Left forelimb (tissue), 1 donor: Measurements from ENCODE around the gene ZC3H12C.
"Not testable (repeated sequence)": the region's sequence is repeated elsewhere in the genome, so short reads cannot be mapped to it uniquely, and the experiment has no call there.

Source experiments
- DNase-seq: peaks from one replicate; pipeline ENCODE4 v3.0.0-alpha.2; 2018; ENCODE audit warnings: low spot score

Gene ZC3H12C

DNA sequence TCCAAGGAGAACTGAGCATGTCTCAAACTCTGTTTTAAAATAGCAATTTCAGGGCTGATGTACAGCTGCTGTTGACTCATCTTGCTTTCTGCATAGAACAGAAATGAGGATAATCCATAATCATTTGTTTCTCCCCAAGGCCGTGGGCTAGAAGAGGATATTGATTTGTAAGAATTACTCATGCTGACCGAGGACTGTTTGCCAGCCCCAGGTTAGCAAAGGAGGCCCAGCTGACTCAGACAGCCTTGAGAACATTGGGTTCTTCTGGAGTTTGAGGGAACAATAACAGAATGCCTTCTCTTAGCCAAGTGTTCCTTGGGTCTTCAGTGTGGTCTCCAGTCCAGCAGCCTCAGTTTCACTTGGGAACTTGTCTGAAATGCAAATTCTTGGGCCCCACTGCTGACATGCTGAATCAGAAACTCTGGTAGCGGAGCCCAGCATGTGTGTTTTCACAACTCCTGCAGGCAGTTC, 92.0 kb downstream of the ZC3H12C start:
- no peak for DNase-seq

DNA sequence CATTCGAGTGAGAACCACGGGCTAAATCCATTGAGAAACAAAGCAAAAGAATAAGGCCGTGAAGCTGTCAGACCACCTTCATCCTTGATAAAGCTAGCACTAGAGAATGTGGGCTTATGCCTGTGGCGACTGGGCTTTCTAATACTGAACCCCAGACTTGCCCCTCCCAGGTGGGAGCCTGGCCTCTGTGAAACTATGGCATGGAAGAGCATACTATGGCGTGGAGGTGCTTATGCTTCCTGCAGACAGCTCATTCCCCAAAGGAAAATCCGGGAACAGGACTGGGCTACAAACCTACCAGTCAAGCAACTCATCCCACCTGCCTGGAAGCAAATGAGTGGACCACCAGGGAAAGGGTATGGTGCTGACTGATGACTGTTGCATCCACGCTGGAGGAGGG, 92.4 kb downstream of the ZC3H12C start:
- DNase-seq: no peak

DNA sequence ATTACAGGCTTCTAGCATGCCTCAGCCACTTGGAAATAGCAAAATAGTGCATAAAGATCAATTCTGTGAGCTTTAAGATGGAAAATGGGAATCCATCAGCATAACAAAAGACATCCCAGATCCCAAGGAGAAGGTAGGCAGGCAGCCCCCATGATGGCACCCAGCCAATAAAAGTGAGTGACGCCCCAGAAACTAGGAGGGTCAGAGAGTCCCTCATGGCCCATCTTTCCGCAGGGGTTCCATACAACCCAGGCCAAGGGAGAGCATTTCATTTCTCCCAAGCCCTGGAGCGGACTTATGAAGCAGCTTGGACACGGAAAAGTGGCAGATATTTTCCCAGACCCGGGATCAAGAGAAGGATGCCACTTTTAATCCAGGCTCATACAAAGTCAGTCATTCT, 93.3 kb downstream of the ZC3H12C start:
- DNase-seq: no peak

DNA sequence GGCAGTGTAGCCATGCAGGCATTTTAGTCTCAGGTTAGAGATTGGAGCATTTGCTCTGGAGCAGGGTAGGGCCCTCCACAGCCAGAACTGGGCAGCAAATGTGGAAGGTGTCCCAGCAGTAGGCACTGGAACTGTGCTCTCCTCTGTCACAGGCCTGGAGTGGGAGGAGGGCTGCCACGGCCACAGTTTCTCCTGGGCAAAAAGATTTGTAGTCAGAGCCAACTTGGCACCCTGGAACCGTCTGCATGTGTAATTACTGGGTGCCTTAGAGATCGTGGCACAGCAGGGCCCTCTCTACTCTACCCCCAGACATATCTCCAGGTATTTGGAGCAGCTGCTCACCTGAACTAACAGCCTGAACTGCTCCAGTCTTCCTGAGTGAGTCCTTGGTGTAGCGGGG, 93.7 kb downstream of the ZC3H12C start:
- no peak for DNase-seq

DNA sequence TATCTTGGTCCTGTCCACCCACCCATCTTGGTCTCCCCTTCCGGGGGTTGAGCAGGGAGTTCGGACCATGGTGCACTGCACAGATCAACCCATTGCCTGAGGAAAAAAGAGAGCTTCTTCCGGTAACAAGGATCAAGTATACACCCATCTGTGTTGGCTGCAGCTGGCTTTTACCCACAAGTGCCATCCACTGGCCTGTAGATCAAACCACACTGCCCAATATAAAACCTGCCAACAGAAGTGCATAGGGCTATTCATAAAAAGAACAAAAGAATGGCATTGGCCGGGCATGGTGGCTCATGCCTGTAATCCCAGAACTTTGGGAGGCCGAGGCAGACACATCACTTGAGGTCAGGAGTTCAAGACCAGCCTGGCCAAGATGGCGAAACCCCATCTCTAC, 94.5 kb downstream of the ZC3H12C start:
- no peak for DNase-seq

DNA sequence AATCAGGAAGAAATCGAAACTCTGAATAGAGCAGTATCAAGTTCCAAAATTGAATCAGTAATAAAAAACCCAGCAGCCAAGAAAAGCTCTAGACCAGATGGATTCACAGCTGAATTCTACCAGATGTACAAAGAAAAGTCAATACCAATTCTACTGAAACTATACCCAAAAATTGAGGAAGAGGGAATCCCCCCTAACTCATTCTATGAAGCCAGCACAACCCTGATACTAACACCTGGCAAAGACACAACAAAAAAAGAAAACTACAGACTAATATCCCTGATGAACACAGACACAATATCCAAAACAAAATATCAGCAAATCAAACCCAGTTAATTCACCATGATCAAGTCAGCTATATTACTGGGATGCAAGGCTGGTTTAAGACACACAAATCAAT, 97.7 kb downstream of the ZC3H12C start:
- no peak for DNase-seq

DNA sequence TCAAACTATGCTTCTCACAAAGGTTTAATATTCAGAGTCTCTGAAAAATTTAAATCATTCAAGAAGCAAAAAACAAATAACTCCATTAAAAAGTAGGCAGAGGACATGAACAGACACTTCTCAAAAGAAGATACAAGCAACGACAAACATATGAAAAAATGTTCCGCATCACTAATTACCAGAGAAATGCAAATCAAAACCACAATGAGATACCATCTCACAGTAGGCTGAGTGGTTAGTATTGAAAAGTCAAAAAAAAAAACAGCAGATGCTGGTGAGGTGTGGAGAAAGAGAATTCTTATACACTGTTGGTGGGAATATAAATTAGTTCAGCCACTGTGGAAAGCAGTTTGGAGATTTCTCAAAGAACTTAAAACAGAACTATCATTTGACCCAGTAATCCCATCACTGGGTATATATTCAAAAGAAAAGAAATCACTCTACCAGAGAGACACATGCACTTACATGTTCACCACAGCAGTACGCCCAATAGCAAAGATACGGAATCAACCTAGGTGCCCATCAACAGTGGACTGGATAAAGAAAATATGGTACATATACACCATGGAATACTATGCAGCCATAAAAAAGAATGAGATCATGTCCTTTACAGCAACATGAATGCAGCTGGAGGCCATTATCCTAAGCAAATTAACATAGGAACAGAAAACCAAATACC, 99.6 kb downstream of the ZC3H12C start:
- DNase-seq: not testable (repeated sequence)

DNA sequence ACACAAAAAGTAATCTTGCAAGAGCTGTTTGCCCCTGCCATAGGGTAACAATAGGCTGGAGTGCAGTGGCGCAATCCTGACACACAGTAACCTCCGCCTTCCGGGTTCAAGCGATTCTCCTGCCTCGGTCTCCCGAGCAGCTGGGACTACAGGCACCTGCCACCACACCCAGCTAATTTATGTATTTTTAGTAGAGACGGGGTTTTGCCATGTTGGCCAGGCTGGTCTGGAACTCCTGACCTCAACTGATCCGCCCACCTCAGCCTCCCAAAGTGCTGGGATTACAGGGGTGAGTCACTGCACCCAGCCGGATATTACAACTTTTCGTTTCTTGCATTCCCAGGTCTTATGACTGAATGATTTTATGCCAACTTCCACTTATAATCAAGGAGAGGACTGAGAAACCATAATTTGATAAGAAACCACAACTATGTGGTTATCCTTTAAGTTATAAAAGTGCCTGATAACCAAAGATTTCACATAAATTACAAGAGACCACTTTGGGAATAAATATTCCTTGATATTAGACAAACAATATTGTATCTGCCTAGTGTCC, 101.1 kb downstream of the ZC3H12C start:
- not testable (repeated sequence) for DNase-seq

DNA sequence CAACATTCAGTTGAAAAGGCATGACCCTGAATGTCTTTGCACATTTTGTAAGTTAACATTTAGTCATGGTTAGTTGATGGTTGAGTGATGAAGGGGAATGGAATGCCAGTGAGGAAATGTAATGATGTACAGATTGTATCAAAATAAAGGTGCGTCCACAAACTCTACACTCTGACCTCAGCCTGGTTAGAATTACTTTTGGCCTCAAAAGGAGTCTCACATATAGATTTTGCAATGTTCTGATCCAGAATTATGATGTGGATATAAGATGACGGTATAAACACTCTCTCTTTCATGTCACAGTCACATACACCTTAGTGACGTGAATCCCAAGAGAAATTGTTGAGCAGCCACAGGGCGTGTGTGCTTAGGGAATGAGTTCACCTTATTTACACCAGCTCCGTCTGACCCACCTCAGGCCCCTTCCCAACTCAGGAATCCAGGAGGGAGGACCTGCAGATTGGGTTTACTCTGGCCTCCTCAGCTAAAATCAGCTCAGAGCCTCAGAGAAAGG, 103.1 kb downstream of the ZC3H12C start:
- no peak for DNase-seq

DNA sequence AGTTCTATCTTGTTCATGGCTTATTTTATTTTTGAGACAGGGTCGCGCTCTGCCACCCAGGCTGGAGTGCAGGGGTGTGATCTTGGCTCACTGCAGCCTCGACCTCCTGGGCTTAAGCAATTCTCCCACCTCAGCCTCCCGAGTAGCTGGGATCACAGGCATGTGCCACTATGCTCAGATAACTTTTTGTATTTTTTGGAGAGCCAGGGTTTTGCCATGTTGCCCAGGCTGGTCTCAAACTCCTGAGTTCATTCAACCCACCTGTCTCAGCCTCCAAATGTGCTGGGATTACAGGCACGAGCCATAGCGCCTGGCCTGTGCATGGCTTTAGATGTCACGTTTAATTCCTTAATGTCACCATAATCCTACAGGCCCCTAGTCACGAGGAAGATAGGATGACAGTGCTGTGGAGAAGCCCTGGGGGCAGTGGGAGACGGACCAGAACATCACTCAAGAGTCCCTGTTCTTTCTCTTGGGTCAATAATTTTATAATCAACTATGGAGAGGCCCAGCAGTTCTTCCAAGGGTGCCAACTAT, 103.8 kb downstream of the ZC3H12C start:
- no peak for DNase-seq

DNA sequence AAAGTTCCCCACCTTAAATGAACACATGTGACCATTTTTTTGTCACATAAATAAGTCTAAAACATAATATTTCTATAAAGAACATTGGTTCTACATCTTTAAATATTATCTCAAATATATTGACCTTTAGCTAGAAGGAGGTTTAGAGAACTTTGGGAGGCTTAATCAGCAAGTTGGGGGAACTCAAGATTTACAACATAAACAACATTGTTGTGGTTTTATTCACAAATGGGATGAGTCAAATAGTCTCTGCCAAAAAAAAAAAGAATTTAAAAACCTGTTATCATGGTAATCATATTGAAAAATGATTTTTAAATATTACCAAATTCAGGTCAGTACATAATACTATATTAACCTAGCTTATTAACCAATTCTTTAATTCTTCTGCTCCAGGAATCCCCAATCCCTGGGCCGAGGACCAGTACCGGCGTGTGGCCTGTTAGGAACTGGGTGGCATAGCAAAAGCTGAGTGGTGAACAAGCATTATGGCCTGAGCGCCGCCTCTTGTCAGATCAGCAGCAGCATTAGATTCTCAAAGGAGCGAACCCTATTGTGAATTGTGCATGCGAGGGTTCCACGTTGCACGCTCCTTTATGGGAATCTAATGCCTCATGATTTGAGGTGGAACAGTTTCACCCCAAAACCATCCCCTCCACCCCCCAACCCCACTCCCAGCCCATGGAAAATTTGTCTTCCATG, 105.0 kb downstream of the ZC3H12C start:
- DNase-seq: no peak

DNA sequence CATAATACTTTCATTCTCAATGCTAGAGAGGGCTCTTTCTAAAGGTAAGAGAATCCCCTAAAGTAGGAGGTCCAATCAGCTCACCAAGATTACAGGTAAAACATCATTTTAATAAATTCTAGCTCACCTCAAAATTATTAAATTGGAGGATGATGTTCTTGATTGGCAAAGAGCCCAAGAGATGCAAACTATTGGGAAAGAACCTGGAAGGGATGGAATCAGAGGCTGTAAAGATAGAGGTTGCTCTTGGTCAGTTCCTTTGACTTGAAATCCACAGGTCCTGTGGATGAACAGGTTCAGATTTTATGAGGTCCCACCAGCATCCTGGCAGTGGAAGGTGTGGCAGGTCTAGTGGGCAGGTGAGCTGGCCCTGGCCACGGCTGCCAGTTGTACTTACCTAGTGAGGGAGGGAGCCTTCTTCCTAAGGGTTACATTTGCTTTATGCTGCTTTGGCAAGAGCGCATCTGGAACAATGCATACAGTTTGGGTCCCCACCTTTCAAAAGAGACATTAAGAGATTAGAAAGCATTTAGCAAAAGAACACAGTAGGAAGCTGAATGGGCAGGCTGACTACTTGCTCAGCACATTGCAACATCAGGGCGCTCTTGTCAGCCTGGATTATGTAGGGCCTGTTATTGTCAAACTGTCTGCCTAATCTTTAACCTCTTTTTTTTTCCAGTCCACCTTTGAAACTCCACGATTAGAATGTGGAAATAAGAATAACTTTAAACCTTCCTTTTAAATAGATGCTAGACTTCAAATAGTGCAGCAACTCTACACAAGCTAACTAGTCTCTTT, 106.2 kb downstream of the ZC3H12C start:
- no peak for DNase-seq

DNA sequence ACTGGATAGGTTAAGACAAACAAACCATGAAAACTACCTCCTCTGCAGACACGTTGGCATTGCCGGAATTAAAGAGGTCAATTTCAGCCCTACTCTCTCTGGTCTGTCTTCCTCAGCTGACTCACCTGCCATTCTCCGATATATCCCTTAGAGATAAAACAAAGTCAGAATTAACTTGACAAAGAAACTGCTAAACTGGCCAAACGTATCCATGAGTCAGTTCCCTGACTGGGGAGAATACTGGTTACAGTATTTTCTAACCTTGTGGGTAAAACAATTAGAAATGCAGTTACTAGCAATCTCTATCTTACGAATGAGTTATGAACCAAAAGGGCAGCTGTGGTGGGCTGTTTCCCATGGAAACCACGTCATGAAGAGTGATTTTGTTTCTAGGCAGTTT, 107.0 kb downstream of the ZC3H12C start:
- no peak for DNase-seq

DNA sequence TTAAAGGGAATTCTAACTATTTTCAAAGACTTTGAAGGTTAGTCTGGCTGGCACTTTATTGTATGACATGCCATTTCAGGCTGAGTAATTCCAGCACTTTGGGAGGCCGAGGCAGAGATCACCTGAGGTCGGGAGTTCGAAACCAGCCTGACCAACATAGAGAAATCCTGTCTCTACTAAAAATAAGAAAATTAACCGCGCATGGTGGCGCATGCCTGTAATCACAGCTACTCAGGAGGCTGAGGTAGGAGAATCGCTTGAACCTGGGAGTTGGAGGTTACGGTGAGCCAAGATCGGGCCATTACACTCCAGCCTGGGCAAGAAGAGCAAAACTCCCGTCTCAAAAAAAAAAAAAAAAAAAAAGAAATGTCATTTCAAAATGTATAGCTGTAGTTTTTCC, 107.6 kb downstream of the ZC3H12C start:
- no peak for DNase-seq

DNA sequence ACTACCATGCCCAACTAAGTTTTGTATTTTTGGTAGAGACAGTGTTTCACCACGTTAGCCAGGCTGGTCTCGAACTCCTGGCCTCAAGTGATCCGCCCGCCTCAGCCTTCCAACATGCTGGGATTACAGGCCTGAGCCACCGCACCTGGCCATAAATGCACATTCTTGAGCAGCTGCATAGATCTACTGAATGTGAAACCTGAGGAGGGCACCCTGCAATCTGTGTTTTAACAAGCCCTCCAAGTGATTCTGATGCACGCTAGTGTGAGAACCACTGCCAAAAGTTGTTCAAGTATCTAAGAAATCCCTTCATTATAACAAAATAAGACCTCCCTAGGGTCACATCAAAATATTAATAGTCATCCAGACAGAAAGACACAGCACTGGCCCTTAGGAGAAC, 113.9 kb downstream of the ZC3H12C start:
- no peak for DNase-seq

DNA sequence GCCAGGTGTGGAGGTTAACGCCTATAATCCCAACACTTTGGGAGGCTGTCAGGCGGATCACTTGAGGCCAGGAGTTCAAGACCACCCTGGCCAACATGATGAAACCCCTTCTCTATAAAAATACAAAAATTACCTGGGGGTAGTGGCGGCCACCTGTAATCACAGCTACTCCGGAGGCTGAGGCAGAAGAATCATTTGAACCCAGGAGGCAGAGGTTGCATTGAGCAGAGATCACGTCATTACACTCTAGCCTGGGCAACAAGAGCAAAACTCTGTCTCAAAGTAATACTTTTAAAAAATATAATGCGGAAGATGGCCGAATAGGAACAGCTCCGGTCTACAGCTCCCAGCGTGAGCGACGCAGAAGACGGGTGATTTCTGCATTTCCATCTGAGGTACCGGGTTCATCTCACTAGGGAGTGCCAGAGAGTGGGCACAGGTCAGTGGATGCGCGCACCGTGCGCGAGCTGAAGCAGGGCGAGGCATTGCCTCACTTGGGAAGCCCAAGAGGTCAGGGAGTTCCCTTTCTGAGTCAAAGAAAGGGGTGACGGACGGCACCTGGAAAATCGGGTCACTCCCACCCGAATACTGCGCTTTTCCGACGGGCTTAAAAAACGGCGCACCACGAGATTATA, 115.6 kb downstream of the ZC3H12C start:
- DNase-seq: not testable (repeated sequence)

DNA sequence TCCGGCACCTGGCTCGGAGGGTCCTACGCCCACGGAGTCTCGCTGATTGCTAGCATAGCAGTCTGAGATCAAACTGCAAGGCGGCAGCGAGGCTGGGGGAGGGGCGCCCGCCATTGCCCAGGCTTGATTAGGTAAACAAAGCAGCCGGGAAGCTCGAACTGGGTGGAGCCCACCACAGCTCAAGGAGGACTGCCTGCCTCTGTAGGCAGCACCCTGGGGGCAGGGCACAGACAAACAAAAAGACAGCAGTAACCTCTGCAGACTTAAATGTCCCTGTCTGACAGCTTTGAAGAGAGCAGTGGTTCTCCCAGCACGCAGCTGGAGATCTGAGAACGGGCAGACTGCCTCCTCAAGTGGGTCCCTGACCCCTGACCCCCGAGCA, 116.1 kb downstream of the ZC3H12C start:
- DNase-seq: not testable (repeated sequence)

DNA sequence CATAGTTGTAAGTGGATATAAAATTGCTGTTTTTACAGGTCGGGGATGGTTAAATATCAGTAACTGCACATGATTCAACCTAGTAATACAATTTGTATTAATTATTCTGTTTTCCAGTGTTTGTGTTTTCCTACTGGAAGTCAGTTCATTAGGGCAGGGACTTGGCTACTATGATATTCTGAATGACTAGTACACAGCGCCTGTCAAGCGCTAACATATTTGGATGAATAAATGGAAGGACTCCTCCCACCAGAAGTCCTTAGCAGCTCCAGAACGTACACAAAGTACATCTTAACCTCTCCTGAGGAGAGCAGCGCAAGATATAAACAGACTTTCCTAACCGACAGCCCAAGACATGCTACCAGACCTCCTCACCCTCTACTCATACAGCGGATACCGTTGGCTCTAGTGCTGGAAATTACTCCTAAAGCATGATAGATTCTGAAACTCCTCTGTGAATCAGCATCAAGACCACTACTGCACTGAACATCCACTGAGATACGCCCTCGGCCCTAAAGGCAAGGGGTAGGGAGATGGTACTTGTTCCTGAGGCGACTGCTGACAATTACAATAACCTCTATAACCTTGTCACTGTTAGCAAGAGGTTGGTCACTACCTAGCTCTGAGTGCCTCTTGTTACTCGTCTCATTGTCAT, 124.2 kb downstream of the ZC3H12C start:
- DNase-seq: no peak

DNA sequence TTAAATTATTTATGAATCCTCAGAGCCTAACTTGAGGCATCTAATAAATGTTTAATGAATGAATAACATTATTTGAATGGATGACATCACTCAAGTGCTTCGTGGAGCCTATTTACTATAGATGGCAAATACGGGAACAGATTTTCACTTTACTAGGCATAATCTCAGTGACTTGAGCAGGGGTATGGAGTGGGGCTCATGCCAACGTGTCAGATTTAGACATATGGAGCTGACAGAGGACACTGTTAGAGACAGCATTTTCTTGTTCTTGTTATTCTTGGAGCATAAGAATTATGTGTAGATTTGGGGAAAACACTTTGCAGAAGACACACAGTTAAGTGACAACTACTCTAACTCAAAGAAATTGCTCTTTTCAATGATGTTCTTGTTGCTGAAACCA, 124.7 kb downstream of the ZC3H12C start:
- DNase-seq: no peak

DNA sequence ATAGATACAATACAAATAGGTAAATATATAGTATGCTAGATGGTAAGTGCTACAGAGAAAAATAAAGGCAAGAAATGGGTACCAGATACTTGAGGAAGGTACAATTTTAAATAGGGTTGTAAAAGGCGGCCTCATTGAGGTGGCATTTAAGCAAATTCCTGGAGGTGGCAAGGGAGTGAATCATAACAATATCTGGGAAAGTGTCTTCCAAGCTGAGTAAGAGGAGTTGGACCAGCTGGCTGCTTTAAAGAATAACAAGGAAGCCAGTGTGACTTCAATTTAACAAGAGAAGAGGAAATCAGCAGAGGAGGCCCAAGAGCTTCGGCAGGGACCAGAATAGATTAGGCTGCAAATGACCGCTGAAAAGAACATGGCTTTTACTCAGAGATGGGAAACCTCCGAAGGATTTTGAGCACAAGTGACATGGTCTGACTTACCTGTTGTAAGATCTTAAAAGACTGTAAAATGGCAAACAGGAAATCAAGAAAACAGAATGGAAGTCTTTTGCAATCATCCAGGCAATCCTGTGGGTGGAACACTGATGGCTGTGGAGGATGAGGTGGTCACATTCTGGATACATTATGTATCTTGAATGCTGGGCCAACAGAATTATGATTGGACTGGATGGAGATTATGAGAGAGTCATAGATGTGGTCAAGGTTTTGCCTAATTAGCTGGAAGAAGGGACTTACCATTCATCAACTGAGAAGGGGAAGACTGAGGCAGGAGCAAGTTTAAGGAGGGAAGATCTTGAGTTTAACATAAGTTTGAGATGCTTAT, 126.0 kb downstream of the ZC3H12C start:
- DNase-seq: no peak
